Suprapubic skin (tissue), 3 donors: ENCODE measurements around the gene UBE2L3.
"Not testable (repeated sequence)": the region's sequence is repeated elsewhere in the genome, so short reads cannot be mapped to it uniquely, and the experiment has no call there.

ENCODE experiments used
- EP300 ChIP-seq: sonication (generic); formaldehyde crosslinking; IDR thresholded peaks from one replicate; pipeline ENCODE4 v1.6.1; 2017; ENCODE audit warnings: antibody characterized with exemption
- POLR2A ChIP-seq, 2 donors: fragments of 450-650 bp; IDR thresholded peaks; one replicate each; pipeline ENCODE4 v1.6.1; 2017; ENCODE audit warnings: antibody characterized with exemption in 2 of 2, mild to moderate bottlenecking in 2 of 2, moderate library complexity in 2 of 2
- TF ChIP-seq, protein P1 (sequence below), 2 donors: fragments of 200-600 bp in 1 of 2; fragments of 450-650 bp in 1 of 2; sonication (generic) in 1 of 2; IDR thresholded peaks; one replicate each; pipeline ENCODE4 v1.5.1; 2016 to 2019; ENCODE audit warnings: antibody characterized with exemption in 2 of 2, mild to moderate bottlenecking in 1 of 2, moderate library complexity in 1 of 2

DNA sequence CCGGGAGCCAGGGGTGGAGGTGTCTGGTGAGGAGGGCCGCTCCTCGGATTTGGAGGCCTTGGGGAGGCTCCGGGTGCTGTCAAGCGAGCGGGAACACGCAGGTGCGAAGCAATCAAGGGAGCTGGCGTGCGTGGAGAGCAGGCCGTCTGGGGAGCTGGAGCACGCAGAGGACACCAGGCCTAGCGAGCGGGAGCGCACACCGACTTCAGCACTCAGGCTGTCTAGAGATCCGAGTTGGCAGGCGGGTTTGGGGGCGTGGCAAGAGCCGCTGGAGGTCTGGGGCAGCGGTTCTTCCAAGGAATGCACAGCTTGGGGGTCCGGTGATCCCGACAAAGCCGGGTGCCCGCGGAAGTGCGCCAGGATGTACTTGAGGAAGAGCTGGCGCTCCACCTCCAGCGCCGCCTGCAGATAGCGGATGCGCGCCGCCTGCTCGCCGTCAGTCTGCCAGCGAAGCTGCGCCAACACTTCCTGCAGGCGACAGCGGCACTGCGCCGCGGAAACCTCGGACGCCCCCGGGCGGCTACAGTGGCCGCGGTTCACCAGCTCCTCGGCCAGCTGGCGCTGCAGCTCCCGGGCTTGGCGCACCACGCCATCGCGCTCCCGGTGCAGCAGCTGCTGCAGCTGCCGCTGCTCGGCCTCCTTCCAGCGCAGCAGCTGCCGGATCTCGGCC is 17.4 kb upstream of the UBE2L3 start:
- TF ChIP-seq, protein P1, sequence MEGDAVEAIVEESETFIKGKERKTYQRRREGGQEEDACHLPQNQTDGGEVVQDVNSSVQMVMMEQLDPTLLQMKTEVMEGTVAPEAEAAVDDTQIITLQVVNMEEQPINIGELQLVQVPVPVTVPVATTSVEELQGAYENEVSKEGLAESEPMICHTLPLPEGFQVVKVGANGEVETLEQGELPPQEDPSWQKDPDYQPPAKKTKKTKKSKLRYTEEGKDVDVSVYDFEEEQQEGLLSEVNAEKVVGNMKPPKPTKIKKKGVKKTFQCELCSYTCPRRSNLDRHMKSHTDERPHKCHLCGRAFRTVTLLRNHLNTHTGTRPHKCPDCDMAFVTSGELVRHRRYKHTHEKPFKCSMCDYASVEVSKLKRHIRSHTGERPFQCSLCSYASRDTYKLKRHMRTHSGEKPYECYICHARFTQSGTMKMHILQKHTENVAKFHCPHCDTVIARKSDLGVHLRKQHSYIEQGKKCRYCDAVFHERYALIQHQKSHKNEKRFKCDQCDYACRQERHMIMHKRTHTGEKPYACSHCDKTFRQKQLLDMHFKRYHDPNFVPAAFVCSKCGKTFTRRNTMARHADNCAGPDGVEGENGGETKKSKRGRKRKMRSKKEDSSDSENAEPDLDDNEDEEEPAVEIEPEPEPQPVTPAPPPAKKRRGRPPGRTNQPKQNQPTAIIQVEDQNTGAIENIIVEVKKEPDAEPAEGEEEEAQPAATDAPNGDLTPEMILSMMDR (IDR thresholded peaks at IDR 0.05): not testable (repeated sequence)
- not testable (repeated sequence) for TF ChIP-seq POLR2A (IDR thresholded peaks at IDR 0.05); EP300
